ENCODE measurements around the gene ANKK1.

ANKK1 gene

DNA sequence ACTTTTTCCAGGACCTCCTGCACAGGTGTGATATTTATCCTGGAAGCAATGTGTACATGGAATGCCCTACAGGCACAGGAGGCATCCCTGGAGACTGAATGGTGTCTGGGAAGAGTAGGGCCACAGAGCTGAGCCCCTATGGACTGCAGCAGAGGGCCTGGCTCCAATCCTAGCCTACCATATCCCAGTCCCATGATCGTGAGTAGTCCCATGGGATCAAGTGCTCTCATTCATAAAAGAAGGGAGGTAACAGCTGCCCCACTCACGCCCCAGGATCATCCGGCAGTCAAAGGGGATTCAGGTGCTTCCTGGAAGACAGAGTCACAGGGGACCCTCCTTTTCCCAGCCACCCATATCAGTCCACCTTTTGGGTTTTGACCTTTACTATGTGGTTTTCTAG is 24.0 kb downstream of the ANKK1 start:
- no peak for DNase-seq

- DNase-seq = no peak
Observed at GRCh38 chr11:113412675-113413074, 25.1 kb downstream of the ANKK1 start.

DNA sequence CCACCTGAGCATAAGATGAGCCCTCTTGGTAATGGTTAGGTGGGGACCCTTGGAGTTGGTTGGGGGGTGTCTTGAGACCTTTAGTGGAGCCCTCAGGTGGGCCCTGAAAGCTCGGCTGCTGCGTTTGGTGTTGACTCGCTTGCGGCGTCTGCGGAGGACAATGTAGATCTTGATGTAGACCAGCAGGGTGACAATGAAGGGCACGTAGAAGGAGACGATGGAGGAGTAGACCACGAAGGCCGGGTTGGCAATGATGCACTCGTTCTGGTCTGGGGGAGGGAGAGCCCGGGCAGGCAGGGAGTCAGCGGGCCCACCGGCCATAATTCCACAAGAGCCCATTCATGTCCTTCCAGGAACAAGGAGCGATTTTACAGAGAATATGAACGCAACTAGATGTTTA is 27.8 kb downstream of the ANKK1 start:
- DNase-seq = no peak

DNA sequence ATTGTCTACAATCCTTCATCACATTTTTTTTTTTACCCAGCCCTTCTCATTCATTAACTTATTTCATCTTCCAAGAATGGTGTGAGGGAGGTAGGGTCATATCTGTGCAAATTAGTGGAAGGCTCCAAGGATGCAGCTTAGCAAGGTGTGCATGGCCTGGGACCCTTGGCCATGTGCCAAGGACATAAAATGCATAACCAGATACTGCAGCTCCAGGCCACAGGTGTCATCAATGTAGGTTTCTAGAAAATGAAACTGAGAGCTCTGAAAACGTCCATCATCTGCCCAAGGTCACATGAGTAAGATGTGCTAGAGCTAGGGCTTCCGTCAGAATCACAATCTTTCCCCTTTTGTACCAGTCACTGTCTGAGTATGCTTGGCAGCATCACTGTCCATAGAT is 29.8 kb downstream of the ANKK1 start:
- no peak for DNase-seq

GRCh38 chr11:113419454-113420003 is 31.9 kb downstream of the ANKK1 start:
- DNase-seq = no peak

GRCh38 chr11:113420808-113421207 is 33.2 kb downstream of the ANKK1 start:
- DNase-seq = no peak

- no peak for DNase-seq
Observed at GRCh38 chr11:113426686-113427085, 39.1 kb downstream of the ANKK1 start.

GRCh38 chr11:113431746-113432145 is 44.2 kb downstream of the ANKK1 start:
- DNase-seq = no peak

DNA sequence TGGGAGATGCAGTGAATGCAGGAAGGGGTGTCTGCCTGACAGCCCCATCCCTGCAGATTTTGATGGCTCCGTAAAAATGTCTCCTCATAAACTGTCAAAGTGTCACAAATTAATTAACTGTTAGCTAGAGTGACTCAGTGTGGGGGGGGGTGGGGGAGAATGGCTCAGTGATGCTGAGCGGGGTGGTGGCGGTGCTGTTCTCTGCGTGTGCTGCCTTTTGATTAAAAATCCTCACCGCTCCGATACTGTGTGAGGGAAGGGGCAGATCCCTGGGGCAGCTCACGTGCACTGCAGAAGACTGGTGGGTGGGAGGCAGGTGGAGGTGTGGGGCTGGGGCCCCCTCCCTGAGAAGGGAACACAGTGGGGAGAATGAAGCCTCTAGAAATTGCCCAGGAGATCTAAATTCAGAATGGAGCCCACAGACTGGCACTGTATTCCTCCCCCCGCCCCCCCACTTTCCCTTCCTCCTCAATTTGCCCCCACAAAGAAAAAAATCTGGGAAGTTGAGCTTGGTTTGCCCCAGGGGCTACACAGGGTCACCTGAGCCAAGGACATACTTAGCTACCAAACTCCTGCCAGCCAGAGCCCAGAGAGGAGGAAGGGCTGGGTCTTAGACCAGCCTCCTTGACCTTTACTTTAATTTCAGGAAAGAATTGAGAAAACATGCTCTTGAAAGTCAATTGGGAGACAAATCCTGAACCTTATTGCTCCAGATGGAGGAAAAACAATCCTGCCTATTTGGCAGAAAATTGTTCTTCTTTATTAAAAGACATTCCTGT is 47.8 kb downstream of the ANKK1 start:
- no peak for DNase-seq

GRCh38 chr11:113436672-113437252 is 49.2 kb downstream of the ANKK1 start:
- DNase-seq = no peak

- DNase-seq = no peak
Observed at GRCh38 chr11:113440816-113441215, 53.2 kb downstream of the ANKK1 start.

- DNase-seq = no peak
Observed at GRCh38 chr11:113444502-113445123, 57.0 kb downstream of the ANKK1 start.

- DNase-seq = no peak
Observed at GRCh38 chr11:113446112-113446511, 58.5 kb downstream of the ANKK1 start.

GRCh38 chr11:113446938-113447337 is 59.4 kb downstream of the ANKK1 start:
- no peak for DNase-seq

- no peak for DNase-seq
Observed at GRCh38 chr11:113447621-113448315, 60.2 kb downstream of the ANKK1 start.

DNA sequence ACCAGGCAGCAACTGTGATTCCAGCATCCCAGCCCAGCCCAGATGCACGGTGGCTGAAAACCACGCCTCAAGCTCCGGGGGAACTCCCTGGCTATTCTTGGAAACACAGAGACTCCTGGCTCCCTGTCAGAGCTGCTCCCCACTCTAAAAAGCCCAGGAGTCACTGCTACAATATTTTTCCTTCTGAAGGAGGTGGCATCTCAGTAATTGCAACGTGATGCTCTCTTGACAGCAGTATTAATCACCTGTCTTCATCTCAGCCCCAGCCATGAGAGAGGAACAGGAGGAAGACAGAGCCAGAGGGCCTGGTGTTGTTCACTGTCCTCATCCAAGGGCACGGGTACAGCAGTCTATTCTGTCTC is 60.7 kb downstream of the ANKK1 start:
- DNase-seq = no peak

DNA sequence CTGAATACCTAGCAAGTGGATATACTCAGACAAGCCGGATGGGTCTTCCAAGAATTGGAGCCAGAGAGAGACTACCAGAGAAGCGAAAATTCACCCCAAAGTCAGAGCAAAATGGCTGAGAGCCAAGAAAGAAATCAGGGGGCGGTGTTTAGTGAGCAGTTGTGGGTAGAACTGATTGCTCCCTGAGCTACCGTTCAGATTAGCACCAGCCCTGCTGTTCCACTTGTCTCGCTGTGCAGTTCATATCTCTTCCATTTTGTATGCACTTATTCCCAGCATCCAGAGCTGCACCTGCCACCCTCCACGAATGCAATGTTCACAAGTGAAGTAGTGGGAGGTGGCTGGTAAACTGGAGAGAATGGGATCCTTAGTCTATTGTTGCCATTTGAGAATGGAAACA is 62.2 kb downstream of the ANKK1 start:
- DNase-seq = no peak

All from CD4-positive, alpha-beta T cell treated with Interferon alpha-2 for 1 hour (primary cell).